Esophagus squamous epithelium (tissue), 4 donors: ENCODE results near the gene ANGPTL7.

ENCODE experiments used
- CTCF ChIP-seq, 6 experiments: fragments of 450-650 bp in 4 of 6; fragments of 200-600 bp in 2 of 6; sonication (generic) in 2 of 6; IDR thresholded peaks; one replicate each; pipeline ENCODE4 v1.5.1; 2016 to 2019; ENCODE audit warnings: antibody characterized with exemption in 6 of 6, mild to moderate bottlenecking in 4 of 6, moderate library complexity in 4 of 6
- POLR2A ChIP-seq, 4 donors: fragments of 450-650 bp; IDR thresholded peaks; one replicate each; pipeline ENCODE4 v1.6.1; 2017; ENCODE audit warnings: antibody characterized with exemption in 4 of 4, mild to moderate bottlenecking in 4 of 4, moderate library complexity in 3 of 4

GRCh38 chr1:11180342-11180744 is 8.8 kb upstream of the ANGPTL7 start:
- TF ChIP-seq CTCF (IDR thresholded peaks at IDR 0.05) (no peak), POLR2A (IDR thresholded peaks at IDR 0.05) (no peak)
